ENCODE results near the gene NADSYN1.
A peak's percentile ranks its signal among the peaks of the same experiment; 100 is the strongest.

NADSYN1 gene

GRCh38 chr11:71433648-71434450 lies 19.2 kb upstream of the NADSYN1 start:
- no peak for DNase-seq

- DNase-seq, result no peak
Observed at GRCh38 chr11:71434576-71435130, 18.4 kb upstream of the NADSYN1 start.

DNA sequence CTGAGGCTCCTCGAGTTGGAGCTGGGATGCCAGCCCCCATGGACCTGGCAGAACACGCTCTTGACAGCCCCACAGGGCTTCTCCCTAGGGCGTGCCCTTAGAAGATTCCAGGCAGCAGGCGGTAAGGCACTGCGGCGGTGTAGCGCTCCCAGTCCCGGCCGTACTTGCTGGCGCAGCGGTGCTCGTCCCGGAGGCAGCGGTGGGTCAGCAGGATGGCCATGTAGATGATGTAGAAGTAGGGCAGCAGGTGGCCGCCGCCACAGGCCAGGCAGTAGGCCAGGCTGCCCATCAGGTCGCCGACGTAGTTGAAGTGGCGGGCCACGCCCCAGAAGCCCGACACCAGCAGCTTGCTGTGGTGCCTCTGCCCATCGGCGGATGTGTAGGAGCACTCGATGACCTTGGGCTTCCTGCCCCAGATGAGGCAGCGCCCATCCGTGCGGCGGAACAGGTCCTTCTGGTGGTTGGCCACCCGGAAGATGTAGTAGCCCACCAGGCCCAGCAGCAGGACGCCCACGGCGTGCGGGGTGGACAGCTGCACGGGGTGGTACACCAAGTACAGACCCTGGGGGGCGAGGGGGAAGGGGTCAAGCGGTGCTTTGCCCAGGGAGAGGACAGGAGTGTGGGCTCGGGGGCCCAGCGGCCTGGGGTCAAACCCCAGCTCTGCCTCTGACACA lies 17.6 kb upstream of the NADSYN1 start:
- DNase-seq, result no peak

DNA sequence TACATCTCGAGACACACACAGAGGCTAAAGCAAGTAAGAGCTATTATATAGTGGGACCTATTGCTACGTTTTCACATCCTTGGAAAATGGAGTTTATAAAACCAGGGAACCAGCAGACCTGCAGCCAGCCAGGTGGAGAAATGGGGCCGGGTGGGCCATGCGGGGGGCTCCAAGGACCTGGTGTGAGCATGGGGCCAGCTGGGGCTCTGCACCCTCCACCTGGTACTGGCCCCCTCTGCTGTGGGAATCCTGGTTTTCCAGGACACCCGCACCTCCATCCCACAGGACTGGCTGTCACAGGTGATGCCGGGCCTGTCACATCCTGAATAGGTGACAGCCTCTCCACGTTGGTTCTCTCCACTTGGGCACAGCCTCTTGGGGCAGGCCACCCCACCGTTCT lies 16.1 kb upstream of the NADSYN1 start:
- DNase-seq, result no peak

DNA sequence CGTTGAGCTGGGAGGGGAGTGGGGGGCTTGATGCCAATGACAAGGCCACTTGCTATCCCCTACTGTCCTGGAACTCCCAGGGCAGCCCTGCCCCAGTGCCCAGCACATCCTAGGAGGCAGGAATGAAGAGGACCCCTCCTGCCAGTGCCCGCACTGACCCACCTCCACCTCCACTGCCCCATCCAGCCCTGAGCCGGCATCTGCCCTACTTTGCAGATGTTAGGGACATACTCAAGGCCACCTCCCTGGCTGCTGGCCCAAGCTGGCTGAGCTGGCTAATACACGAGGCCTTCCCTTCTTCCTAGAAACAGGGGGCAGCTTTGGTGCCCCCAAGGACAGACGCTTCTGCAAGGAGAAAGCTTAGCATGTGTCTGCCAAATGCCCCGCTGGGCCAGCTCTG lies 15.6 kb upstream of the NADSYN1 start:
- DNase-seq, result no peak

DNA sequence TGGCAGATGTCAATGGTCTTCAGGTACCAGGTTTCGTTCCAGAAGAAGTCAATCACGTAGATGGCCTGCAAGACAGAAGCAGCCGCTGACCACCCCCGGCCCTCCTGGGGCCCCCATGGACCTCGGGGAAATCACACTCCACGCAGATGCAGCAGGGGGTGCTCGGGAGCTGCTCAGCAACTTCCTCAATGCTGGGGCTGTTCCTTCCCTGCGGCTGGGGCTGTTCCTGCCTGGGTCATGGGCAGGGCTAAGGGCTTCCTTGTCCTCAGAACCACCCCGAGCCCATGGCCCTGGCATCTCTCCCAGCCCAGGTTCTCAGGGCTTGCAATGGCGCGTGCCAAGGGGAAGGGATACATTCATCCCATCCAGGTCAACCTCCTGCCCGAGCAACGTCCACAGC lies 15.1 kb upstream of the NADSYN1 start:
- no peak for DNase-seq

DNA sequence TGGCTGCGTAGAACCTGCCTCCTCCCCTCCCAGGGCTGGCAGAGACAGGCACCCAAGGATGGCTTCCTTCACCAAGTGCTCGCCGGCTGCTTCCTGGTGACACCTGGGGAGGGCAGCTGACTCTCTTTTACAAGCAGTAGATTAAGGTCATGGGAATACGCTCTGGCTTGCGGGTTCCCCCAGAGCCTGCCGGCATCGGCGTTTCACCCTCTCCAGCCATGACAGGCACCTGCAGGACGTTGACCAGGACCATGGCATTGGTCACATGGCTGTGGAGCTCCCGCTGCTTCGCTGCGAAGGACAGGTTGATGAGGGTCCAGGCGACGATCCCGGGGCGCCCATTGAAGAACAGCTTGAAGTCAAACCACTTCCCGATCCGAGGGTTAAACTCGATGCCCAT lies 14.4 kb upstream of the NADSYN1 start:
- no peak for DNase-seq

DNA sequence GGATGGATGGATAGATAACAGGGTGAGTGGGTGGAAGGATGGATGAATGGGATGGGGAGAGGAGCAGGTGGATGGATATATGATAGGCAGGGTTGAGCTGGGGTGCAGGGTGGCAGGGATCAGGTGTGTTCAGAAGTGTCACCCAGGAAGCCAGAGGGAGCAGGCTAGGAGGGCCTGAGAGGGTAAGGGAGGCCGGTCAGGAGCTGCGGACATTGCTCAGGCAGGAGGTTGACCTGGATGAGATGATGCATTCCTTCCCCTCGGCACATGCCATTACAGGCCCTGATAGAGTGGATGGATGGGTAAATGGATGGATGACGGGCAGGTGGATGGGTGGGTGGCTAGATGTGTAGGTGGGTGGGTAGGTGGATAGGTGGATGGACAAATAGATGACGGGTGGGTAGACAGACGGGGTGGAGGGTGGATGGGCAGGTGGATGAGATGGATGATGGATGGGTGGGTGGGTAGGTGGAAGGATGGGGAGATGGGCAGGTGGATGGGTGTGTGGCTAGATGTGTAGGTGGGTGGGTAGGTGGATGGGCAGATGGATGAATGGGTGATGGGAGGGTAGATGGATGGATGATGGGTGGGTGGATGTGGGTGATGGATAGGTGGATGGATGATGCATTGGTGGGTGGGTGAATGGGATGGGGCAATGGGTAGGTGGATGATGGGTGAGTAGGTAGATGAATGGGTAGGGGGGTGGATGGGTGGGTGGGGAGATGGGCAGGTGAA lies 12.8 kb upstream of the NADSYN1 start:
- no peak for DNase-seq

DNA sequence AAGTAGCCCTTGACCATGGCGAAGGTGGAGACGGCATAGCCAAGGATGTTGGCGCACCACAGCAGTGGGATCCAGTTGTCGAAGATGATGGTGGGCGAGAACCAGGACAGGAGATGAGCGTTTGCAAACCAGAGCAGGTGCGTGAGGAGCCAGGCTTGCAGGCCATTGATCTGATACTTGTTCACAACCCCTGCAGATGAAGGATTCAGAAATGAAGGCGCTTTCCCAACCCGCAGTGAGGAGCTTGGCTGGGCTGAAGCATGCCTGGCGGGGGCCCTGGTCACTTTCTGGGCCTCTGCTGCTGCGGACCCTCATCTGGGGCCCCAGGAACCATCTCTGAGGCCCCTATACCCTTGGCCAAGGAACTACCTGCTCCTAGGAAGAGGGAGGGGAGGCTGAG lies 11.8 kb upstream of the NADSYN1 start:
- no peak for DNase-seq

- no peak for DNase-seq
Observed at GRCh38 chr11:71442123-71442522, 10.9 kb upstream of the NADSYN1 start.

- DNase-seq, result no peak
Observed at GRCh38 chr11:71442880-71443279, 10.1 kb upstream of the NADSYN1 start.

GRCh38 chr11:71443736-71444445 lies 9.1 kb upstream of the NADSYN1 start:
- DNase-seq, result no peak

GRCh38 chr11:71444811-71445210 lies 8.2 kb upstream of the NADSYN1 start:
- DNase-seq, result no peak

DNA sequence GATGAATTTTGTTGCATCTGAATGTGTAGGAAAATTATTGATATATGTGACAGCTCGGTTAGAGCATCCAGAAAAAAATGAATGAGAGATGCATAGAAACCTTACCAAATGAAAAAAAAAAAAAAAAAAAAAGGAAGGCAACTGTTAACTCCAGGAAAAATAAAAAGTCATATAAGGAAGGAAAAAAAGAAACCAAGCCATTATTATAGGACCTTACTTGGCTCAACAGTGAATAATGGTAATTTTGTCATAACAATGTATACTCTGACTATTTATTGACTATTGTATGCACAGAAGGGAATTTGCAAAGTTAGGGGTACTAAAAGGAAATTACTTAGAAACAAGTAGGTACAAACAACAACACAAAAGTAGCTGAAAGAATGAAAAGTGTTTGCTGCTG lies 6.9 kb upstream of the NADSYN1 start:
- no peak for DNase-seq

- DNase-seq, result peak; percentile 38
Observed at GRCh38 chr11:71446942-71447688, 5.9 kb upstream of the NADSYN1 start.

GRCh38 chr11:71447791-71448256 lies 5.2 kb upstream of the NADSYN1 start:
- DNase-seq, result no peak

- DNase-seq, result peak; percentile 95
Observed at GRCh38 chr11:71448257-71449171, 4.5 kb upstream of the NADSYN1 start, which contains the start of gene DHCR7. DHCR7 (minus strand) TSS chr11:71448393; CDS start chr11:71444952, 3,441 bp downstream.

DNA sequence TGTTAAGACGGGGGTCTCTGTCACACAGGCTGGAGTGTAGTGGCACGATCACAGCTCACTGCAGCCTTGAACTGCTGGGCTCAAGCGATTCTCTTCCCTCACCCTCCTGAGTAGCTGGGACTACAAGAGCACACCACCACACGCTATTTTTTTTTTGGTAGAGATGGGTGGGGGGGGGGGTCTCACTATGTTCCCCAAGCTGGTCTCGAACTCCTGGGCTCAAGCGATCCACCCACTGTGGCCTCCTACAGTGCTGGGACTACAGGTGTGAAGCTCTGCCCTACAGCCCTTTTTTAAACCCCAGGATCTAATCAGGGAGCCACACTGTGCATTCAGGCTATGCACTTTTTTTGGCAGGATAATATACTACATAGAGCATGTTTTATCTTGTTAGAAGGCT lies 3.4 kb upstream of the NADSYN1 start:
- DNase-seq, result no peak

DNA sequence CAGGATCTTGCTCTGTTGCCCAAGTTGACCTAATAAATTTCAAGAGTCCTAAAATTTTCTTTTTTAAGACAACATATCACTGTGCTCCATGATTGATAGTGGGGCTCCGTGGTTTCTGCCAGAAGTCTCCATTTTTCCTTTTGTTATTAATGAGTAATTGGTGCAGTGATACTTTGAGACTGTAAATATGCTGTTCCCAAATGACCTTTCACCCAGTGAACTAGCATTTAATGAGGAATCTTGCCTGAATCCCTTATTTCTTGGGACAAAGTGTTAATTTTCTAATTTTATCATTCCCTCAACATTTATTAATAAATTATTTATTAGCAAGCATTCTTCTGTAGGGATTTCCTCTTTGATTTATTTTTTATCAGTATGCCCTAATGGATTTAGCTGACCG lies 2.5 kb upstream of the NADSYN1 start:
- DNase-seq, result no peak

- DNase-seq, result no peak
Observed at GRCh38 chr11:71450939-71451338, 2.1 kb upstream of the NADSYN1 start.
